Vagina (tissue), 2 donors: Measurements from ENCODE around the gene NAP1L1.

Source experiments
- CTCF ChIP-seq, 3 experiments: fragments of 450-650 bp in 2 of 3; fragments of 200-600 bp in 1 of 3; sonication (generic) in 1 of 3; IDR thresholded peaks; one replicate each; pipeline ENCODE4 v1.5.1; 2017 to 2019; ENCODE audit warnings: antibody characterized with exemption in 3 of 3, mild to moderate bottlenecking in 2 of 3, moderate library complexity in 2 of 3
- POLR2A ChIP-seq, 2 donors: fragments of 450-650 bp; IDR thresholded peaks; one replicate each; pipeline ENCODE4 v1.6.1; 2017; ENCODE audit warnings: antibody characterized with exemption in 2 of 2, mild to moderate bottlenecking in 2 of 2, moderate library complexity in 2 of 2
- POLR2AphosphoS5 ChIP-seq, 2 donors: sonication (generic); formaldehyde crosslinking; IDR thresholded peaks; one replicate each; pipeline ENCODE4 v1.9.0; 2017; ENCODE audit warnings: antibody characterized with exemption in 2 of 2, mild to moderate bottlenecking in 2 of 2, low read depth in 1 of 2; ENCODE audit not compliant: insufficient read depth in 1 of 2

DNA sequence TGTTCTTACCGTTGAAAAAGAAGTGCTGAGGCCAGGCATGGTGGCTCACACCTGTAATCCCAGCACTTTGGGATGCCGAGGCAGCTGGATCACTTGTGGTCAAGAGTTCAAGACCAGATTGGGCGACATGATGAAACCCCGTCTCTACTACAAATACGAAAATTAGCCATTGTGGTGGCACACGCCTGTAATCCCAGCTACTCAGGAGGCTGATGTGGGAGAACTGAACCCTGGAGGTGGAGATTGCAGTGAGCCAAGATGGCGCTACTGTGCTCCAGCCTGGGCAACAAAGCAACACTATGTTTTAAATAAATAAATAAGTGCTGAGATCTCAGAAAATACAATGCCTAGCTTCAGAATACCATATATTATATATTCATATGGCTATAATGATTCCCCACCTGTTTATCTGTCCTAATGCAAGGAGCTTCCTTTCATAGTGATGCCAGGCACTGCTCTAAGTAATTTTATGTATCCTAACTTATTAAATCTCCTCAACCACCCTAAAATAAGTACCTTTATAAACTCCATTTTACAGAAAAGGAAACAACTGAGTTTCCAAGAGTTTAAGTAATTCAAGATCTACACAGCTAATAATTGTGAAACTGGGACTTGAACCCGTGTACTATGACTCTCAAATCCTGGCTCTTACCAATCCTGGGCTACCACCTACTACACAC lies 60.2 kb downstream of the NAP1L1 start:
- no peak for TF ChIP-seq POLR2A (IDR thresholded peaks at IDR 0.05)
- no peak for TF ChIP-seq CTCF (IDR thresholded peaks at IDR 0.05)
- TF ChIP-seq POLR2AphosphoS5 (IDR thresholded peaks at IDR 0.05; ENCODE audit: insufficient read depth in 1 of 2, low read depth in 1 of 2) = no peak
